HepG2 (cell line): ENCODE measurements around the gene CREBRF. TPM values are rescaled to one million over a fixed set of nuclear protein-coding genes. Genes with fewer than 3 reads are reported as not detected.

Experiments used
- BHLHE40 ChIP-seq: IDR thresholded peaks from 2 replicates; pipeline ENCODE4 v1.6.1; 2011; ENCODE audit warnings: low read length, improper control_type of control experiment
- FOSL2 ChIP-seq: sonication (generic); formaldehyde crosslinking; IDR thresholded peaks from 2 replicates; pipeline ENCODE4 v1.4.0; 2020; ENCODE audit warnings: missing genetic modification reagents
- HHEX ChIP-seq: IDR thresholded peaks from 2 replicates; pipeline ENCODE4 v1.6.1; 2016; ENCODE audit warnings: control low read depth
- HNF4A ChIP-seq: sonication (generic); formaldehyde crosslinking; IDR thresholded peaks from 2 replicates; pipeline ENCODE4 v1.4.0; 2020; ENCODE audit warnings: missing genetic modification reagents
- HOXA9 ChIP-seq: sonication (generic); formaldehyde crosslinking; IDR thresholded peaks from 2 replicates; pipeline ENCODE4 v1.8.1; 2022; ENCODE audit warnings: missing genetic modification reagents, mild to moderate bottlenecking, moderate library complexity, borderline replicate concordance
- ISL2 ChIP-seq: sonication (generic); formaldehyde crosslinking; IDR thresholded peaks from 2 replicates; pipeline ENCODE4 v1.5.0; 2020; ENCODE audit warnings: missing genetic modification reagents
- MAFF ChIP-seq: IDR thresholded peaks from 2 replicates; pipeline ENCODE4 v1.6.1; 2011; ENCODE audit warnings: low read depth, low read length, improper control_type of control experiment
- MBNL3 ChIP-seq: fragments of 250-450 bp; sonication (Bioruptor Pico); conservative IDR thresholded peaks from 2 replicates; pipeline ENCODE4 v1.8.0; 2022; ENCODE audit warnings: mild to moderate bottlenecking, inconsistent platforms
- PAWR ChIP-seq: sonication (generic); formaldehyde crosslinking; IDR thresholded peaks from 2 replicates; pipeline ENCODE4 v1.4.0; 2020; ENCODE audit warnings: missing genetic modification reagents, mild to moderate bottlenecking, borderline replicate concordance
- POLR2AphosphoS5 ChIP-seq: IDR thresholded peaks from 2 replicates; pipeline ENCODE4 v1.6.1; 2012; ENCODE audit warnings: low read depth, low read length
- SIN3A ChIP-seq: IDR thresholded peaks from 2 replicates; pipeline ENCODE4 v1.6.1; 2011; ENCODE audit warnings: low read depth, mild to moderate bottlenecking, control low read depth, low read length, borderline replicate concordance
- SIN3B ChIP-seq: fragments of 150-350 bp; IDR thresholded peaks from 2 replicates; pipeline ENCODE4 v1.6.1; 2014; ENCODE audit warnings: low read length
- SMAD1 ChIP-seq: sonication (generic); formaldehyde crosslinking; IDR thresholded peaks from 2 replicates; pipeline ENCODE4 v1.4.0; 2020; ENCODE audit warnings: missing genetic modification reagents, low read depth, mild to moderate bottlenecking, borderline replicate concordance
- SP4 ChIP-seq: sonication (generic); formaldehyde crosslinking; IDR thresholded peaks from 2 replicates; pipeline ENCODE4 v1.8.1; 2023; ENCODE audit warnings: mild to moderate bottlenecking, missing genetic modification reagents
- ZNF281 ChIP-seq: sonication (generic); formaldehyde crosslinking; IDR thresholded peaks from 2 replicates; pipeline ENCODE4 v1.4.0; 2020; ENCODE audit warnings: missing genetic modification reagents, borderline replicate concordance
- ZNF337 ChIP-seq: sonication (generic); formaldehyde crosslinking; IDR thresholded peaks from 2 replicates; pipeline ENCODE4 v1.5.1; 2020; ENCODE audit warnings: missing genetic modification reagents, low read depth, mild to moderate bottlenecking, borderline replicate concordance
- ZNF569 ChIP-seq: sonication (generic); formaldehyde crosslinking; IDR thresholded peaks from 2 replicates; pipeline ENCODE4 v1.5.0; 2020; ENCODE audit warnings: mild to moderate bottlenecking, missing genetic modification reagents, moderate library complexity, borderline replicate concordance
- ZNF644 ChIP-seq: IDR thresholded peaks from 2 replicates; pipeline ENCODE4 v1.6.1; 2016; ENCODE audit warnings: low read depth
- ZNF777 ChIP-seq: sonication (generic); formaldehyde crosslinking; IDR thresholded peaks from 2 replicates; pipeline ENCODE4 v1.4.0; 2020; ENCODE audit warnings: missing genetic modification reagents
- ZNF878 ChIP-seq: sonication (generic); formaldehyde crosslinking; IDR thresholded peaks from 2 replicates; pipeline ENCODE4 v1.8.1; 2023; ENCODE audit warnings: mild to moderate bottlenecking, missing genetic modification reagents, moderate library complexity
- polyA plus RNA-seq, 8 experiments: library from polyadenylated mRNA; depleted of rRNA in 3 of 8; stranded (reverse) in 7 of 8; unstranded in 1 of 8; fragments of >200 nt; fragmentation: Illumina TruSeq in 4 of 8; extraction: Trizol in 4 of 8; gene quantifications; 2 replicates each; pipeline versions ENCODE4 v1.2.1 to v1.2.3, GENCODE V29; 2011 to 2016; ENCODE audit warnings: low read depth in 4 of 8, missing spikeins in 1 of 8, mixed read lengths in 1 of 8; ENCODE audit not compliant: insufficient read depth in 1 of 8
- total RNA-seq, 5 experiments: library from RNA; depleted of rRNA; stranded (reverse); fragments of >200 nt; fragmentation: Illumina TruSeq; extraction: Trizol; gene quantifications; 2 replicates each; pipeline ENCODE4 v1.2.3, GENCODE V29; 2016; ENCODE audit warnings: low read depth in 1 of 5
- TF ChIP-seq, protein P1 (sequence below): sonication (generic); formaldehyde crosslinking; IDR thresholded peaks from 2 replicates; pipeline ENCODE4 v1.8.1; 2023; ENCODE audit warnings: missing genetic modification reagents, inconsistent platforms, borderline replicate concordance
- TF ChIP-seq, protein P2 (sequence below): sonication (generic); formaldehyde crosslinking; IDR thresholded peaks from 2 replicates; pipeline ENCODE4 v1.5.0; 2020; ENCODE audit warnings: missing genetic modification reagents

CREBRF gene
- total and polyA plus RNA-seq, 2 of the 13 experiments (the other 11 are each of a cell fraction or from before 2014, with no cell fraction given) = 4.5 to 10.2 TPM

- TF ChIP-seq SIN3A (peak; percentile 95), ZNF878 (CRISPR knock-in tag) (no peak), MAFF (no peak), ZNF281 (CRISPR knock-in tag) (peak; percentile 27; the same call in 1 of the 2 replicates), FOSL2 (CRISPR knock-in tag) (peak; percentile 52; the same call in 1 of the 2 replicates), HHEX (CRISPR knock-in tag) (no peak), MBNL3 (no peak), ISL2 (0 out of 2 replicates have a peak, but pooled peaks have one; percentile 38), ZNF777 (no peak), ZNF337 (no peak), HNF4A (CRISPR knock-in tag) (peak; percentile 7; the same call in 1 of the 2 replicates), PAWR (no peak), ZNF644 (no peak), ZNF569 (CRISPR knock-in tag) (no peak), SMAD1 (no peak), BHLHE40 (peak; percentile 97), POLR2AphosphoS5 (peak; percentile 34; the same call in 1 of the 2 replicates), SP4 (peak; percentile 82; the same call in 1 of the 2 replicates), SIN3B (0 out of 2 replicates have a peak, but pooled peaks have one; percentile 34), HOXA9 (CRISPR knock-in tag) (no peak)
- TF ChIP-seq, protein P1, sequence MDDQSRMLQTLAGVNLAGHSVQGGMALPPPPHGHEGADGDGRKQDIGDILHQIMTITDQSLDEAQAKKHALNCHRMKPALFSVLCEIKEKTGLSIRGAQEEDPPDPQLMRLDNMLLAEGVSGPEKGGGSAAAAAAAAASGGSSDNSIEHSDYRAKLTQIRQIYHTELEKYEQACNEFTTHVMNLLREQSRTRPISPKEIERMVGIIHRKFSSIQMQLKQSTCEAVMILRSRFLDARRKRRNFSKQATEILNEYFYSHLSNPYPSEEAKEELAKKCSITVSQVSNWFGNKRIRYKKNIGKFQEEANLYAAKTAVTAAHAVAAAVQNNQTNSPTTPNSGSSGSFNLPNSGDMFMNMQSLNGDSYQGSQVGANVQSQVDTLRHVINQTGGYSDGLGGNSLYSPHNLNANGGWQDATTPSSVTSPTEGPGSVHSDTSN = no peak
- TF ChIP-seq, protein P2, sequence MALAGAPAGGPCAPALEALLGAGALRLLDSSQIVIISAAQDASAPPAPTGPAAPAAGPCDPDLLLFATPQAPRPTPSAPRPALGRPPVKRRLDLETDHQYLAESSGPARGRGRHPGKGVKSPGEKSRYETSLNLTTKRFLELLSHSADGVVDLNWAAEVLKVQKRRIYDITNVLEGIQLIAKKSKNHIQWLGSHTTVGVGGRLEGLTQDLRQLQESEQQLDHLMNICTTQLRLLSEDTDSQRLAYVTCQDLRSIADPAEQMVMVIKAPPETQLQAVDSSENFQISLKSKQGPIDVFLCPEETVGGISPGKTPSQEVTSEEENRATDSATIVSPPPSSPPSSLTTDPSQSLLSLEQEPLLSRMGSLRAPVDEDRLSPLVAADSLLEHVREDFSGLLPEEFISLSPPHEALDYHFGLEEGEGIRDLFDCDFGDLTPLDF (CRISPR knock-in tag) = no peak; the same call in 1 of the 2 replicates
Measured at GRCh38 chr5:173055983-173056782, at the start of gene CREBRF (continued).
